Panc1 (cell line): ENCODE data around the gene PEX10.

Experiments
- CTCF ChIP-seq: fragments of 450-650 bp; IDR thresholded peaks from 2 replicates; pipeline ENCODE4 v1.5.1; 2017; ENCODE audit warnings: mild to moderate bottlenecking
- POLR2AphosphoS5 ChIP-seq: IDR thresholded peaks from 2 replicates; pipeline ENCODE4 v1.6.1; 2012; ENCODE audit warnings: mild to moderate bottlenecking, low read depth, low read length, moderate library complexity
- REST ChIP-seq, 2 experiments: IDR thresholded peaks; 2 replicates each; pipeline ENCODE4 v1.6.1; 2011 to 2012; ENCODE audit warnings: low read depth in 2 of 2, control low read depth in 1 of 2, low read length in 1 of 2, mild to moderate bottlenecking in 1 of 2, moderate library complexity in 1 of 2; ENCODE audit not compliant: insufficient read depth in 1 of 2
- SIN3A ChIP-seq: IDR thresholded peaks from 2 replicates; pipeline ENCODE4 v1.6.1; 2012; ENCODE audit warnings: low read depth, mild to moderate bottlenecking, low read length, moderate library complexity, borderline replicate concordance; ENCODE audit not compliant: insufficient read depth
- TCF7L2 ChIP-seq: IDR thresholded peaks from 2 replicates; pipeline ENCODE4 v1.6.1; 2011; ENCODE audit warnings: mild to moderate bottlenecking, low read depth, low read length, inconsistent platforms

- no peak for TF ChIP-seq CTCF
- TF ChIP-seq REST (IDR thresholded peaks at IDR 0.05; ENCODE audit: insufficient read depth in 1 of 2, low read depth in 2 of 2, low read length in 1 of 2), result no peak
- TF ChIP-seq POLR2AphosphoS5, result no peak
- TF ChIP-seq TCF7L2, result no peak
- no peak for TF ChIP-seq SIN3A
These were observed 29.4 kb upstream of the PEX10 start for GRCh38 chr1:2441746-2442145.
